Epithelial cell of proximal tubule (primary cell): ENCODE data around the gene NODAL. TPM values are rescaled to one million over a fixed set of nuclear protein-coding genes. Genes with fewer than 3 reads are reported as not detected.

Source experiments
- DNase-seq: peaks from one replicate; pipeline ENCODE4 v3.0.0-alpha.2; 2011; ENCODE audit warnings: low read depth
- H3K4me3 ChIP-seq: 2 replicates; pipeline ENCODE4 v1.5.1; 2011; ENCODE audit warnings: low read depth, mild to moderate bottlenecking, low read length
- total RNA-seq: library from RNA; depleted of rRNA; stranded (reverse); fragments of >200 nt; gene quantifications from 2 replicates; pipeline ENCODE4 v1.2.3, GENCODE V29; 2015
- TF ChIP-seq, protein P1 (sequence below): conservative IDR thresholded peaks from 2 replicates; pipeline ENCODE4 v1.5.1; 2012; ENCODE audit warnings: low read depth, mild to moderate bottlenecking, low read length

The NODAL gene
- total RNA-seq, 1 donor from 2014 or later = not detected

DNA sequence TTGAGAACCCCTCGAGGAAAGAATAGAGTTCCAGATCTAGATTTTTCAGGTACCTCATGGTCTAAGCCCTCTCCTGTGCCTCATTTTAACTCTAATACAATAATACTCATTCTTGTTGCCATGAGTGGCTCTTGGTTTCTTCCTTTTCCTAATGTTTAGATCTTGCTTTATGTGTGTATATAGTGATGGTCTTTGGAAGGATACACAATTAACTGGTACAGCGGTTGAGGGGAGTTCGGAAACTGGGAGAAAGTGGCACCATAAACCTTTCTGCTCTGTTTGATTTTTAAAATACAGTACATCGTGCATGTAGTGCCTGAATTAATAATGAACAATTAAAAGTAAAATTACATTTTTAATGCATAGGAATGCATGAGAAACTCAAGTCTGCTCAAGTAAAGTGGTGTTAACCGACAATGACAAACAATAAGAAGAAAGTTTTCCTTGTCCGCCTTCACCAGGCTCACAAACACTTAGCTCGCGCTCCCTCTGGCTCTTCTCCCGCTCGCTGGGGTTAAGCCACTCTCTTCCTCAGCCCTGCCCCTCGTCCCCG, 37.9 kb downstream of the NODAL start:
- TF ChIP-seq, protein P1, sequence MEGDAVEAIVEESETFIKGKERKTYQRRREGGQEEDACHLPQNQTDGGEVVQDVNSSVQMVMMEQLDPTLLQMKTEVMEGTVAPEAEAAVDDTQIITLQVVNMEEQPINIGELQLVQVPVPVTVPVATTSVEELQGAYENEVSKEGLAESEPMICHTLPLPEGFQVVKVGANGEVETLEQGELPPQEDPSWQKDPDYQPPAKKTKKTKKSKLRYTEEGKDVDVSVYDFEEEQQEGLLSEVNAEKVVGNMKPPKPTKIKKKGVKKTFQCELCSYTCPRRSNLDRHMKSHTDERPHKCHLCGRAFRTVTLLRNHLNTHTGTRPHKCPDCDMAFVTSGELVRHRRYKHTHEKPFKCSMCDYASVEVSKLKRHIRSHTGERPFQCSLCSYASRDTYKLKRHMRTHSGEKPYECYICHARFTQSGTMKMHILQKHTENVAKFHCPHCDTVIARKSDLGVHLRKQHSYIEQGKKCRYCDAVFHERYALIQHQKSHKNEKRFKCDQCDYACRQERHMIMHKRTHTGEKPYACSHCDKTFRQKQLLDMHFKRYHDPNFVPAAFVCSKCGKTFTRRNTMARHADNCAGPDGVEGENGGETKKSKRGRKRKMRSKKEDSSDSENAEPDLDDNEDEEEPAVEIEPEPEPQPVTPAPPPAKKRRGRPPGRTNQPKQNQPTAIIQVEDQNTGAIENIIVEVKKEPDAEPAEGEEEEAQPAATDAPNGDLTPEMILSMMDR = no peak
- peak overlapping the region; percentile 89 for H3K4me3 ChIP-seq
- DNase-seq = no peak

DNA sequence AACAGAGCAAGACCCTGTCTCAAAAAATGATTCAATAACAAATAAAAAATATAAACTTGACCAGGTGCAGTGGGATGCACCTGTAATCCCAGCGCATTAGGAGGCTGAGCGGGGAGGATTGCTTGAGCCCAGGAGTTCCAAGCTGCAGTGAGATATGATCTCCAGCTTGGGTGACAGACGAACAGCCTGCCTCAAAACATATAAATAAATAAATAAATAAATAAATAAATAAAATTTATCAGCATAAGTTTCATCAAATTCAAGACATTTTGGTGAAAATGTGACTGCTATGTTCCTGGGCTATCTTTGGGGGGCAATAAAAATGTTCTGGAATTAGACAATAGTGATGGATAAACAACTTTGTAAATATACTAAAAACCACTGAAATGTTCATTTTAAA, 42.3 kb downstream of the NODAL start:
- no peak for DNase-seq
- TF ChIP-seq, protein P1 = no peak
- no peak overlapping the region for H3K4me3 ChIP-seq

DNA sequence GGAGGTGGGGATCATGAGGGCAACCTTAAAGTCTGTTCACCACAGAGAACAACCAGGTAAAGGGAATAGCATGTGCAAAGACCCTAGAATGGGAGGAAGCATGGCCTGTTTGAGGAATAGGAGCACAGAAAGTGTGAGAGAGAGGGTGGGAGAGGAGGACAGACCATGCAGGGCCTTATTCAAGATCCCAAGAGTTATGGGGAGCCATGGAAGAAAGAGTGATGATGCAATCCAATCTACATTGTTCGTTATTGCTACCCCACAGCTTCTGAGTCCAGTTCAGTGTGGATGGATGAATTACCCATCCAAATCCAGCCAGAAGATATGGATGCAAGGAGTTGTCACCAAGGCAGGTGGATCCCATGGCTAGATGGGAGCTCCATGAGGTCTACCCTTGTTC, 45.3 kb downstream of the NODAL start:
- no peak for DNase-seq
- TF ChIP-seq, protein P1 = no peak
- H3K4me3 ChIP-seq = no peak overlapping the region

DNA sequence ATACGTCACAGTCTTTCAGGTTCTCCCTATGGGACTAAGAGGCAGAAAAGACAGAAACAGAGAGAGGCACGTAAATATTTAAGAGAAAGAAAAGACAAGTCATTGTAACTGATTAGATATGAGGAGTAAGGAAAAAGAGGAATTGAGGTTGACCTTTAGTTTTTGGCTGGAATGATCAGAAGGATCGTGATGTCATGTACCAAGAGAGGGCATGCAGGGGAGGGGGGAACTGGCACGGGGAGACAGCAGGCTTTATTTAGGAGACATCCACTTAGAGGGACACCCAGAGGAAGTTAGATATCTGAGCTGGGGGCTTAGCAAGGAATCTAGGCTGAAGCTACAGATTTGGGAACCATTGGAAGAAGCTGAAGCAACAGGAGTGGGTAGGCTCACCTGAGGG, 49.8 kb downstream of the NODAL start:
- no peak for DNase-seq
- H3K4me3 ChIP-seq = no peak overlapping the region
- TF ChIP-seq, protein P1 = no peak

Other genes starting within 250 kb of the NODAL start
- 245 and 299 TPM in 2 replicates for gene PPA1, start 208.3 kb downstream of the NODAL start, total RNA-seq
- 0.14 TPM in 1 of 2 replicates, not detected in the other for gene NPFFR1, start 157.7 kb downstream of the NODAL start, total RNA-seq
- gene LRRC20, start 59.1 kb downstream of the NODAL start, total RNA-seq = 39.5 and 48.1 TPM in 2 replicates
- gene EIF4EBP2, start 37.5 kb downstream of the NODAL start, total RNA-seq = 24.3 and 27.9 TPM in 2 replicates
- 3.3 and 3.5 TPM in 2 replicates for gene PALD1, start 37.1 kb upstream of the NODAL start, total RNA-seq
- gene PRF1, start 161.1 kb upstream of the NODAL start, total RNA-seq = not detected in 2 replicates
- 1.3 and 1.4 TPM in 2 replicates for gene ADAMTS14, start 230.8 kb upstream of the NODAL start, total RNA-seq